Activated CD8-positive, alpha-beta T cell treated with anti-CD3 and anti-CD28 coated beads, Interleukin-2, amount 10 ng/mL, durations not matched to agents 7 days and 5 days (primary cell): Measurements from ENCODE around the gene DCAF11. TPM values are rescaled to one million over a fixed set of nuclear protein-coding genes. Genes with fewer than 3 reads are reported as not detected.

Source experiments
- ATAC-seq: fragments of 150-1000 bp; cut with Tn5 transposase; one replicate; pipeline ENCODE4 v1.10.0; 2021; ENCODE audit warnings: moderate library complexity
- CTCF ChIA-PET: fragments of 350-600 bp; sonication (Branson Sonifier 250); formaldehyde crosslinking; loops from one replicate; lab custom pipeline; 2021; ENCODE audit warnings: antibody characterized with exemption; lab: Charles Lee
- POLR2A ChIA-PET: fragments of 350-600 bp; sonication (Branson Sonifier 250); formaldehyde crosslinking; loops from one replicate; lab custom pipeline; 2021; ENCODE audit warnings: antibody characterized with exemption; lab: Charles Lee
- DNase-seq: peaks from one replicate; pipeline ENCODE4 v3.0.0-alpha.2; 2020
- H3K27ac Mint-ChIP-seq: one replicate; pipeline ENCODE4 v1.8.0; 2021; ENCODE audit warnings: mild to moderate bottlenecking, mixed read lengths
- H3K27me3 Mint-ChIP-seq: one replicate; pipeline ENCODE4 v1.8.0; 2021; ENCODE audit warnings: low read depth, mixed read lengths
- H3K36me3 Mint-ChIP-seq: one replicate; pipeline ENCODE4 v1.8.0; 2021; ENCODE audit warnings: low read depth, mixed read lengths
- H3K4me1 Mint-ChIP-seq: one replicate; pipeline ENCODE4 v1.8.0; 2021; ENCODE audit warnings: low read depth, mixed read lengths
- H3K4me3 Mint-ChIP-seq: one replicate; pipeline ENCODE4 v1.8.0; 2021; ENCODE audit warnings: mild to moderate bottlenecking, mixed read lengths
- H3K9me3 Mint-ChIP-seq: one replicate; pipeline ENCODE4 v1.8.0; 2022; ENCODE audit warnings: mixed read lengths; ENCODE audit not compliant: insufficient read depth
- total RNA-seq, 2 experiments: library from RNA; stranded (reverse); gene quantifications; one replicate each; pipeline ENCODE4 v1.2.3, GENCODE V29; 2021

The DCAF11 gene
- total RNA-seq, 2 experiments from 2014 or later: 101 to 107 TPM

GRCh38 chr14:24089890-24090289, 24.7 kb upstream of the DCAF11 start:
- ChIA-PET POLR2A (interaction anchor here (1.0 to 1.5 kb wide), 3 partner anchors 8 to 17 kb away, joined by 3 read pairs; no protein-coding TSS in a partner anchor), CTCF (interaction anchor here (1.0 to 11.8 kb wide), 20 partner anchors 9 to 210 kb away, joined by 3 to 315 read pairs (median 9); partner anchors contain the start of genes CARMIL3, DCAF11, DHRS1 and IRF9)
- Mint-ChIP-seq H3K4me1 (peaks cover 29% of the 10 kb centered on the region), H3K9me3 (no peaks in the 10 kb centered on the region), H3K27ac (no peak overlapping the region), H3K27me3 (no peaks in the 10 kb centered on the region), H3K36me3 (peaks cover 3% of the 10 kb centered on the region), H3K4me3 (no peak overlapping the region)
- ATAC-seq (no peak), DNase-seq (no peak)

- no peak overlapping the region for H3K4me3 Mint-ChIP-seq
- DNase-seq (no peak), ATAC-seq (no peak)
- H3K36me3 Mint-ChIP-seq: peaks cover 19% of the 10 kb centered on the region
- CTCF ChIA-PET: interaction anchor here (0.8 to 11.8 kb wide), 12 partner anchors 8 to 69 kb away, joined by 3 to 315 read pairs (median 8); partner anchors contain the start of genes DCAF11, IRF9 and NRL
- peaks cover 42% of the 10 kb centered on the region for H3K4me1 Mint-ChIP-seq
- no peaks in the 10 kb centered on the region for H3K27me3 Mint-ChIP-seq
- H3K9me3 Mint-ChIP-seq: no peaks in the 10 kb centered on the region
- POLR2A ChIA-PET: interaction anchor here (1.9 to 6.4 kb wide), 5 partner anchors 11 to 70 kb away, joined by 11 to 89 read pairs (median 30); partner anchors contain the start of genes DCAF11, IRF9 and NRL
- peak overlapping the region; percentile 62 for H3K27ac Mint-ChIP-seq
Measured at GRCh38 chr14:24092110-24092504, 22.5 kb upstream of the DCAF11 start.

- CTCF ChIA-PET: interaction anchor here (0.8 to 11.8 kb wide), 10 partner anchors 8 to 69 kb away, joined by 3 to 315 read pairs (median 6); partner anchors contain the start of genes DCAF11, IRF9 and NRL
Measured at GRCh38 chr14:24092505-24093206, 21.9 kb upstream of the DCAF11 start.

GRCh38 chr14:24093207-24093900, 21.2 kb upstream of the DCAF11 start:
- H3K27ac Mint-ChIP-seq: peak overlapping the region; percentile 99
- CTCF ChIA-PET: interaction anchor here (0.6 to 11.8 kb wide), 10 partner anchors 9 to 338 kb away, joined by 3 to 315 read pairs (median 6); partner anchors contain the start of genes DCAF11, IRF9 and NRL
- peaks cover 42% of the 10 kb centered on the region for H3K4me1 Mint-ChIP-seq
- H3K4me3 Mint-ChIP-seq: peak overlapping the region; percentile 100
- POLR2A ChIA-PET: interaction anchor here (1.2 to 6.4 kb wide), 10 partner anchors 12 to 95 kb away, joined by 3 to 89 read pairs (median 20); partner anchors contain the start of genes DCAF11, IPO4, IRF9 and NRL
- peaks cover 23% of the 10 kb centered on the region for H3K36me3 Mint-ChIP-seq
- no peak for DNase-seq
- no peak for ATAC-seq
- H3K9me3 Mint-ChIP-seq: no peaks in the 10 kb centered on the region
- H3K27me3 Mint-ChIP-seq: no peaks in the 10 kb centered on the region

More at GRCh38 chr14:24092505-24093206, 21.9 kb upstream of the DCAF11 start:
- Mint-ChIP-seq H3K4me1 (peaks cover 42% of the 10 kb centered on the region), H3K36me3 (peaks cover 19% of the 10 kb centered on the region), H3K27me3 (no peaks in the 10 kb centered on the region), H3K27ac (peak overlapping the region; percentile 99), H3K9me3 (no peaks in the 10 kb centered on the region), H3K4me3 (peak overlapping the region; percentile 100)
- POLR2A ChIA-PET: interaction anchor here (1.9 to 6.4 kb wide), 5 partner anchors 11 to 69 kb away, joined by 11 to 89 read pairs (median 30); partner anchors contain the start of genes DCAF11, IRF9 and NRL
- ATAC-seq (no peak), DNase-seq (no peak)

GRCh38 chr14:24093901-24094840, 20.4 kb upstream of the DCAF11 start, which contains the start of gene PCK2:
PCK2 (plus strand) TSS chr14:24094311; CDS start chr14:24094406, 95 bp downstream.
- H3K4me3 Mint-ChIP-seq: peak within 1 kb of the TSS; percentile 100
- peaks cover 42% of the 10 kb centered on the region for H3K4me1 Mint-ChIP-seq
- peak within 1 kb of the TSS; percentile 99 for H3K27ac Mint-ChIP-seq
- no peaks in the 10 kb centered on the region for H3K27me3 Mint-ChIP-seq
- H3K36me3 Mint-ChIP-seq: peaks cover 28% of the 10 kb centered on the region
- ATAC-seq (peak; percentile 80), DNase-seq (peak; percentile 84)
- POLR2A ChIA-PET: interaction anchor here (0.6 to 6.4 kb wide), 19 partner anchors 9 to 484 kb away, joined by 3 to 89 read pairs (median 6); partner anchors contain the start of genes CARMIL3, DCAF11, EMC9 and IPO4
- CTCF ChIA-PET: interaction anchor here (0.6 to 11.8 kb wide), 17 partner anchors 9 to 338 kb away, joined by 3 to 315 read pairs (median 6); partner anchors contain the start of genes CARMIL3, CIDEB, DCAF11 and IRF9
- H3K9me3 Mint-ChIP-seq: no peaks in the 10 kb centered on the region

GRCh38 chr14:24094841-24095270, 19.7 kb upstream of the DCAF11 start:
- ATAC-seq: peak; percentile 3
- Mint-ChIP-seq H3K36me3 (peaks cover 34% of the 10 kb centered on the region), H3K4me1 (peaks cover 38% of the 10 kb centered on the region), H3K9me3 (no peaks in the 10 kb centered on the region), H3K27ac (peak overlapping the region; percentile 99), H3K4me3 (peak overlapping the region; percentile 100), H3K27me3 (no peaks in the 10 kb centered on the region)
- CTCF ChIA-PET: interaction anchor here (0.7 to 11.8 kb wide), 15 partner anchors 10 to 337 kb away, joined by 3 to 315 read pairs (median 6); partner anchors contain the start of genes CARMIL3, DCAF11, IRF9 and NRL
- peak; percentile 32 for DNase-seq
- POLR2A ChIA-PET: interaction anchor here (0.6 to 6.4 kb wide), 18 partner anchors 10 to 485 kb away, joined by 3 to 89 read pairs (median 6); partner anchors contain the start of genes CARMIL3, DCAF11, EMC9 and IRF9

- peak overlapping the region; percentile 100 for H3K4me3 Mint-ChIP-seq
- peaks cover 37% of the 10 kb centered on the region for H3K36me3 Mint-ChIP-seq
- no peaks in the 10 kb centered on the region for H3K9me3 Mint-ChIP-seq
- ATAC-seq (peak; percentile 18), DNase-seq (peak; percentile 72)
- peaks cover 35% of the 10 kb centered on the region for H3K4me1 Mint-ChIP-seq
- H3K27me3 Mint-ChIP-seq: no peaks in the 10 kb centered on the region
- ChIA-PET POLR2A (interaction anchor here (0.6 to 6.4 kb wide), 17 partner anchors 11 to 485 kb away, joined by 3 to 89 read pairs (median 7); partner anchors contain the start of genes CARMIL3, DCAF11, EMC9 and IRF9), CTCF (interaction anchor here (0.7 to 11.8 kb wide), 14 partner anchors 10 to 336 kb away, joined by 3 to 315 read pairs (median 6); partner anchors contain the start of genes CARMIL3, DCAF11, IRF9 and NRL)
- H3K27ac Mint-ChIP-seq: peak overlapping the region; percentile 99
Measured at GRCh38 chr14:24095271-24096068, 19.1 kb upstream of the DCAF11 start.

- ATAC-seq (no peak), DNase-seq (no peak)
- POLR2A ChIA-PET: interaction anchor here (2.5 to 6.4 kb wide), 3 partner anchors 11 to 18 kb away, joined by 9 to 89 read pairs (median 41); partner anchors contain the start of genes DCAF11 and NRL
- peaks cover 32% of the 10 kb centered on the region for H3K4me1 Mint-ChIP-seq
- peaks cover 44% of the 10 kb centered on the region for H3K36me3 Mint-ChIP-seq
- CTCF ChIA-PET: interaction anchor here (1.3 to 11.8 kb wide), 4 partner anchors 10 to 65 kb away, joined by 3 to 315 read pairs (median 116); partner anchors contain the start of genes EMC9 and IRF9
- no peaks in the 10 kb centered on the region for H3K9me3 Mint-ChIP-seq
- H3K27me3 Mint-ChIP-seq: no peaks in the 10 kb centered on the region
- peak overlapping the region; percentile 44 for H3K4me3 Mint-ChIP-seq
- H3K27ac Mint-ChIP-seq: peak overlapping the region; percentile 70
Measured at GRCh38 chr14:24096545-24097181, 17.9 kb upstream of the DCAF11 start.
